ENCODE results near the gene SLC35F5.

SLC35F5 gene

GRCh38 chr2:113686537-113686936 lies 69.9 kb downstream of the SLC35F5 start:
- Histone ChIP-seq H3K9me3 (no peaks in the 10 kb centered on the region), H3K36me3 (no peaks in the 10 kb centered on the region), H3K4me1 (no peaks in the 10 kb centered on the region), H3K27me3 (no peaks in the 10 kb centered on the region), H3K27ac (no peak overlapping the region), H3K4me3 (no peak overlapping the region)
- no peak for DNase-seq
- TF ChIP-seq CTCF (IDR thresholded peaks at IDR 0.05) = no peak
- intact Hi-C loops (cut with DNase I; ENCODE audit: low total_unique reads) = no loop called here

GRCh38 chr2:113685471-113685870 lies 71.0 kb downstream of the SLC35F5 start:
- Histone ChIP-seq H3K27me3 (no peaks in the 10 kb centered on the region), H3K9me3 (no peaks in the 10 kb centered on the region), H3K36me3 (no peaks in the 10 kb centered on the region), H3K27ac (no peak overlapping the region), H3K4me3 (no peak overlapping the region), H3K4me1 (no peaks in the 10 kb centered on the region)
- TF ChIP-seq CTCF (IDR thresholded peaks at IDR 0.05) = no peak
- intact Hi-C loops (cut with DNase I; ENCODE audit: low total_unique reads) = no loop called here
- DNase-seq = no peak

GRCh38 chr2:113679457-113679856 lies 77.0 kb downstream of the SLC35F5 start:
- no peak for DNase-seq
- Histone ChIP-seq H3K27me3 (no peaks in the 10 kb centered on the region), H3K36me3 (no peaks in the 10 kb centered on the region), H3K4me3 (no peak overlapping the region), H3K9me3 (no peaks in the 10 kb centered on the region), H3K4me1 (no peaks in the 10 kb centered on the region), H3K27ac (no peak overlapping the region)
- TF ChIP-seq CTCF (IDR thresholded peaks at IDR 0.05) = no peak
- intact Hi-C loops (cut with DNase I; ENCODE audit: low total_unique reads) = no loop called here

GRCh38 chr2:113677330-113677729 lies 79.1 kb downstream of the SLC35F5 start:
- intact Hi-C loops (cut with DNase I; ENCODE audit: low total_unique reads) = no loop called here
- Histone ChIP-seq H3K27ac (no peak overlapping the region), H3K27me3 (no peaks in the 10 kb centered on the region), H3K36me3 (no peaks in the 10 kb centered on the region), H3K9me3 (no peaks in the 10 kb centered on the region), H3K4me1 (no peaks in the 10 kb centered on the region), H3K4me3 (no peak overlapping the region)
- TF ChIP-seq CTCF (IDR thresholded peaks at IDR 0.05) = no peak
- DNase-seq = no peak

- TF ChIP-seq CTCF (IDR thresholded peaks at IDR 0.05) = no peak
- no peaks in the 10 kb centered on the region for H3K9me3 ChIP-seq
- no peak overlapping the region for H3K4me3 ChIP-seq
- no peak overlapping the region for H3K27ac ChIP-seq
- no peaks in the 10 kb centered on the region for H3K27me3 ChIP-seq
- no peaks in the 10 kb centered on the region for H3K4me1 ChIP-seq
- DNase-seq = no peak
- H3K36me3 ChIP-seq = no peaks in the 10 kb centered on the region
- intact Hi-C loops (cut with DNase I; ENCODE audit: low total_unique reads) = no loop called here
These were observed 79.7 kb downstream of the SLC35F5 start for GRCh38 chr2:113676623-113677266.

- intact Hi-C loops (cut with DNase I; ENCODE audit: low total_unique reads) = no loop called here
These were observed 80.6 kb downstream of the SLC35F5 start for GRCh38 chr2:113675875-113676274.

More at GRCh38 chr2:113675875-113676274, 80.6 kb downstream of the SLC35F5 start:
- H3K27me3 ChIP-seq = no peaks in the 10 kb centered on the region
- no peak for TF ChIP-seq CTCF (IDR thresholded peaks at IDR 0.05)
- H3K4me1 ChIP-seq = no peaks in the 10 kb centered on the region
- no peaks in the 10 kb centered on the region for H3K9me3 ChIP-seq
- no peak for DNase-seq
- H3K4me3 ChIP-seq = no peak overlapping the region
- no peaks in the 10 kb centered on the region for H3K36me3 ChIP-seq
- H3K27ac ChIP-seq = no peak overlapping the region

All from tibial artery (tissue), 4 donors.